ENCODE results near the gene ZNF558.

ZNF558 gene

GRCh38 chr19:8877854-8878705 is 46.0 kb upstream of the ZNF558 start:
- TF ChIP-seq CTCF (conservative IDR thresholded peaks at IDR 0.05; ENCODE audit: low read length) (no peak), EZH2phosphoT487 (IDR thresholded peaks at IDR 0.05; ENCODE audit: borderline replicate concordance) (no peak)
- H3K27me3 ChIP-seq (ENCODE audit: insufficient read depth, low read length, poor library complexity, severe bottlenecking): no peaks in the 10 kb centered on the region
- H3F3A ChIP-seq (ENCODE audit: low read depth): no peaks in the 10 kb centered on the region
- no peaks in the 10 kb centered on the region for H4K20me1 ChIP-seq (ENCODE audit: insufficient read depth, low read length, poor library complexity, severe bottlenecking)
- peaks cover 1% of the 10 kb centered on the region; the same call in 1 of the 2 replicates for H3K9me3 ChIP-seq (ENCODE audit: insufficient read depth, low read depth, low read length)
- H3K9ac ChIP-seq (ENCODE audit: low read depth, low read length, poor library complexity, severe bottlenecking): no peak overlapping the region
- H3K9me2 ChIP-seq (replicated peaks; ENCODE audit: low read depth, low read length): no peaks in the 10 kb centered on the region
- H3K36me3 ChIP-seq (ENCODE audit: insufficient read depth, low read length): no peaks in the 10 kb centered on the region
- no peak overlapping the region for H3K4me3 ChIP-seq (ENCODE audit: low read length, poor library complexity, severe bottlenecking)
- no peak overlapping the region for H2AFZ ChIP-seq (ENCODE audit: low read length)
- no peaks in the 10 kb centered on the region for H3K4me1 ChIP-seq (ENCODE audit: insufficient read depth, low read length, poor library complexity, severe bottlenecking)
- H3K4me2 ChIP-seq (ENCODE audit: low read depth, low read length, poor library complexity, severe bottlenecking): no peak overlapping the region
- H3K79me2 ChIP-seq (ENCODE audit: insufficient read depth, low read length): no peaks in the 10 kb centered on the region

- H3F3A ChIP-seq (ENCODE audit: low read depth): no peaks in the 10 kb centered on the region
- TF ChIP-seq EZH2phosphoT487 (IDR thresholded peaks at IDR 0.05; ENCODE audit: borderline replicate concordance) (no peak), CTCF (conservative IDR thresholded peaks at IDR 0.05; ENCODE audit: low read length) (no peak)
- H3K9me2 ChIP-seq (replicated peaks; ENCODE audit: low read depth, low read length): no peaks in the 10 kb centered on the region
- H3K4me2 ChIP-seq (ENCODE audit: low read depth, low read length, poor library complexity, severe bottlenecking): no peak overlapping the region
- no peaks in the 10 kb centered on the region for H4K20me1 ChIP-seq (ENCODE audit: insufficient read depth, low read length, poor library complexity, severe bottlenecking)
- no peaks in the 10 kb centered on the region for H3K79me2 ChIP-seq (ENCODE audit: insufficient read depth, low read length)
- H3K36me3 ChIP-seq (ENCODE audit: insufficient read depth, low read length): no peaks in the 10 kb centered on the region
- H3K9me3 ChIP-seq (ENCODE audit: insufficient read depth, low read depth, low read length): no peaks in the 10 kb centered on the region; the same call in 1 of the 2 replicates
- H3K4me1 ChIP-seq (ENCODE audit: insufficient read depth, low read length, poor library complexity, severe bottlenecking): no peaks in the 10 kb centered on the region
- no peak overlapping the region for H2AFZ ChIP-seq (ENCODE audit: low read length)
- no peak overlapping the region for H3K4me3 ChIP-seq (ENCODE audit: low read length, poor library complexity, severe bottlenecking)
- H3K27me3 ChIP-seq (ENCODE audit: insufficient read depth, low read length, poor library complexity, severe bottlenecking): no peaks in the 10 kb centered on the region
- no peak overlapping the region for H3K9ac ChIP-seq (ENCODE audit: low read depth, low read length, poor library complexity, severe bottlenecking)
These were observed 34.2 kb upstream of the ZNF558 start for GRCh38 chr19:8866344-8866743.

- H2AFZ ChIP-seq (ENCODE audit: low read length): no peak overlapping the region
- no peaks in the 10 kb centered on the region for H3K36me3 ChIP-seq (ENCODE audit: insufficient read depth, low read length)
- no peaks in the 10 kb centered on the region for H3K9me2 ChIP-seq (replicated peaks; ENCODE audit: low read depth, low read length)
- H3K4me1 ChIP-seq (ENCODE audit: insufficient read depth, low read length, poor library complexity, severe bottlenecking): no peaks in the 10 kb centered on the region
- no peaks in the 10 kb centered on the region for H4K20me1 ChIP-seq (ENCODE audit: insufficient read depth, low read length, poor library complexity, severe bottlenecking)
- no peak for TF ChIP-seq EZH2phosphoT487 (IDR thresholded peaks at IDR 0.05; ENCODE audit: borderline replicate concordance)
- TF ChIP-seq CTCF (conservative IDR thresholded peaks at IDR 0.05; ENCODE audit: low read length): no peak
- no peak overlapping the region for H3K9ac ChIP-seq (ENCODE audit: low read depth, low read length, poor library complexity, severe bottlenecking)
- no peaks in the 10 kb centered on the region; the same call in 1 of the 2 replicates for H3K9me3 ChIP-seq (ENCODE audit: insufficient read depth, low read depth, low read length)
- H3K4me3 ChIP-seq (ENCODE audit: low read length, poor library complexity, severe bottlenecking): no peak overlapping the region
- H3K27me3 ChIP-seq (ENCODE audit: insufficient read depth, low read length, poor library complexity, severe bottlenecking): no peaks in the 10 kb centered on the region
- no peak overlapping the region for H3K4me2 ChIP-seq (ENCODE audit: low read depth, low read length, poor library complexity, severe bottlenecking)
- H3F3A ChIP-seq (ENCODE audit: low read depth): no peaks in the 10 kb centered on the region
- H3K79me2 ChIP-seq (ENCODE audit: insufficient read depth, low read length): no peaks in the 10 kb centered on the region
These were observed 26.2 kb upstream of the ZNF558 start for GRCh38 chr19:8858260-8858659.

All from Loucy (cell line).